ENCODE results near the gene PCIF1. TPM values are rescaled to one million over a fixed set of nuclear protein-coding genes. Genes with fewer than 3 reads are reported as not detected.

PCIF1 gene
- 26.5 to 39.4 TPM (median 34.3 TPM) in 5 replicates for total RNA-seq (2022; extraction: Qiagen RNA extraction)

DNA sequence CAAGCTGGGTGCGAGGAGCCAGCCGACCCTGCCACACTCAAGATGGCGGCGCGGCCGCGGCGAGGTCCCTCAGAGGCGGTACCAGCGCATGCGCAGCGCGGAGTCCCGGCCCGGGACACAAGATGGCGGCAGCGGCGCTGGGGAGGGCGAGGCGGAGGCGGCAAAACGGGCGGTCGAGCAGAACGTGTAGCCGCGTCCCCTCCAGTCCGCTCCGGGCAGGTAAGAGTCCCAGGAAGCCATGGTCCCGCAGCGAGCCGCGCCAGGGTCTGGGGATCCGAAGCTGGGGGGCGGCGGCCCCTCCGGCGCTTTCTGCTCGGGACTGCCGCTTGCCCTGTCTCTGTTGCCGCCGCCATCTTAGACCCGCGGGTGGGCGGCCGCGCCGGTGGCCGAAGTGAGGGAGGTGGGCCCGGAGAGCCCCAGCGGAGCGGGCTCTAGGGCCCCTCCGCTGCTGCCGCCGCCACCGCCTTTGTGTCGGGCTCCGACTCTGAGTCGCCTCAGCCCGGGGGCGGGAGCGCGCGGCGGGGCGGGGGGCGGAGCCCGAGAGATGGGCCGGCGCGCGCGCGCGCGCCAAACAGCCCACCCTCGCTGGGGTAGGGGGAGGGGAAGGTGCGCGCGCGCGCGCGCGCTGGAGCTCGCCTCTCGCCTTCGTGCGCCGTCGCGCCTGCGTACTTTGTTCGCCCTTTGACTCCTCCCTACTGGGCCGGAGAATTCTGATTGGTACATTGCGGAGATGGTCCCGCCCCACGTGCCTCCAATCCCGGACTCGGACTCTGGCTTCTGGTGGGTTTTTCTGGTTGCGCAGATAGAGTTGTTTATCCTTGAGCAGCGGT is at the start of gene PCIF1:
Gene PCIF1, plus strand, starts transcription at position 98 of the 830 bp plus-strand sequence. CDS start 4,317 bp downstream, outside the sequence.

DNA sequence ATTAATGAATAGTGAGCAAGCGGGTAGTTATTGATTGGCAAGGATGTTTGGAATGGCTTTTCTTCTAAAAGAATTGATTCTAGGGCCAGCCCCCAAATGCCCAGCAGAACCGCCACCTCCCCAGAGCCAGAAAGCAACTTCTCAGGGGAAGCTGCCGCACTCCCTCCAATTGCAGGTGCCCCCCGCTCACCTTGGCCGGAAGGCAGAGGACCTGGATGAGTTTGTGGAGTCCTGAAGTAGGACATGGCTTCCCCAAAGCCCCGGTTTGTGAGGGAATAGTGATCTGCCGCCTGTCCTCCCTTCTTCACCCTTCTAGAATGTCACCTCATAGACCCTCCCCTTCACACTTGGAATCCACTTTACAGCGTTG is 47.2 kb upstream of the PCIF1 start, which contains the start of gene SPATA25:
Gene SPATA25, minus strand, starts transcription at position 277 of the 370 bp plus-strand sequence. Its CDS starts 32 bp downstream, at position 245.

GRCh38 chr20:45890985-45891983 is 43.2 kb upstream of the PCIF1 start, which contains the start of the genes CTSA and NEURL2:
TSS of gene CTSA (plus strand) at chr20:45891335. CDS start at chr20:45891569, 234 bp downstream.
TSS of gene NEURL2 (minus strand) at chr20:45891208. CDS start at chr20:45890991, 217 bp downstream.

DNA sequence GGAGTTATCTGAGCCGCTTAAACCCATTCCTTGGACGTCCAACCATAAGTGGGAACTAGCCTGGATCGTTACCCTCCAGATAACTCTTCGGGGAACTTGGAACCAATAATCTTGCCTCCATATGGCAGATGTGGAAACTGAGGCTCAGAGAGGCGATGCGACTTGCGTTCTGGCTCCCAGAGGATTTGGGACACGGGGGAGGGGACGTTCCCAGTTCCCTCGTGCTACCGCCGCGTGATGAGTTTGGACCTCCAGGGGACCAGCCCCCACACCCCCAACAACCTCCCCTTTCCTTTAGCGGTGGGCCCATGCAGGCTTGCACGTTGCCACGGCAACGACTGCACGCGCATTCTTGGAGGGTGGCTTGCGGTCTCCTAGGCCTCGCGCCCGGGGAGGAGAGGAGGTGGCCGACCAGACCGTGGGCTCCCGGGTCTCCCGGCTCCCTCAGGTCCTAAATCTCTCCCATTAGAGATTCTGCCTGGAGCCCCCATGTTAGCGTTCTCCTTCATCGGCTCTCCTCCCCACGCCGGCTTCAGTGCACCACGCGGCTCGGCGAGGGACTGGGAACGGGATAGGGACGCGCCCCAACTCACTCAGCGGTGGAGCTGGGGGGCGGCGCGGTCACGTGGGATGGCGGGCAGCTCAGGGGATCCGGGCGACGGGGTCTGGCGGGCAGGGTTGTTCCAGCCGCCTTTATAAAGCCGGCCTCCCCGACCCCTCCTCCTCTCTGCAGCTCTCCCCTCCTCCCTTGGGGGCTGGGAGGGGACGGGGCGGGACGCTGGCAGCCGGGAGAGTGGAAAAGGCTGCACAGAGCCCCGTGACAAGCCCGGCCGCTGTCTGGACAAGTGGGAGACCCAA is 22.8 kb upstream of the PCIF1 start, which contains the start of gene PLTP:
Gene PLTP, minus strand, starts transcription at position 670 of the 858 bp plus-strand sequence. CDS start 703 bp downstream, outside the sequence.

DNA sequence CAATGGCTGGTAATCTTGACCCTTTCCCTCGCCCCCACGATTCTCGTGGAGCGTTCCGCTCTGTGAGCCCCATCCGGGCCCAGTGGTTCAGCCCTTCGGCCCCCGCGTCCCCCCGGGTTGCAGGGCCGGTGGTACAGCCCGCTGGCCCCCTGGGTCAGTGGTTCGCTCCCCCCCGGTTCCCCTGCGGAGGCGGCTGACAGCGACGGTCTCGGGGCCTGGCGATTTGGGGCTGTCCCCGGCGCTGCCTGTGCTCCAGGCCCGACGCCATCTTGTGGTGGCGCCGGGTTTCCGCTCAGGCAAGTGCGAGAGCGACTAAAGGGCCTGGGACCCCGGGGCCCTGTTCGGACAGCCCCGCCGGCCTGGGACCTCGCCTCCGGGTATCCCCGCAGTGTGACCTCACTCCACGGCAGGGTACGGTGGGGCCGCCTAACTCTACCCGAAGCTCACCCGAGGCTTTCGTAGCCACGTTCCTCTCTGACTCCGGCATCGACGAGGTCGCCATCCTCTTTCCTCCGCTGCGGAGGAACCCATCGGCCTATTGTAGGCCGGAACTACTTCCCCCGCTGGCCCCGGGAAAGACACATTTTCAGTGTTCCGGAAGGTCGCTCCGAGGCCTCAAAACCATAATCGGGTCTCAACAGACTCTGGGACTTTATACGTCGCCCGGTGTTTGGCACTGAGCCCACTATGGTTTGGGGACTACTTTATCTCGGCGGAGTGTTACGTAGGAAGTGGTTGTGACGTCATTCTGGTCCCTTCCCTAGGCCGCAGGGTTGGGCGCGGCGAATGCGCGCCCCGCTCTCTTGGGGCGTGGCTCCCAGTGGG is 37.4 kb downstream of the PCIF1 start, which contains the start of gene ZNF335:
Gene ZNF335, minus strand, starts transcription at position 529 of the 825 bp plus-strand sequence. CDS start 793 bp downstream, outside the sequence.

Other genes starting within 250 kb of the PCIF1 start
- not detected in 5 replicates for gene WFDC13, start 232.6 kb upstream of the PCIF1 start, total RNA-seq (2022; extraction: Qiagen RNA extraction)
- gene WFDC10B, start 229.7 kb upstream of the PCIF1 start, total RNA-seq (2022; extraction: Qiagen RNA extraction), result not detected in 5 replicates
- not detected in 5 replicates for gene SPINT4, start 212.3 kb upstream of the PCIF1 start, total RNA-seq (2022; extraction: Qiagen RNA extraction)
- 0.18 to 0.50 TPM in 2 of 5 replicates, not detected in the others for gene WFDC3, start 142.8 kb upstream of the PCIF1 start, total RNA-seq (2022; extraction: Qiagen RNA extraction)
- 30.7 to 37.1 TPM (median 36.3 TPM) in 5 replicates for gene DNTTIP1, start 142.7 kb upstream of the PCIF1 start, total RNA-seq (2022; extraction: Qiagen RNA extraction)
- 232 to 256 TPM (median 248 TPM) in 5 replicates for gene UBE2C, start 122.0 kb upstream of the PCIF1 start, total RNA-seq (2022; extraction: Qiagen RNA extraction)
- 0.13 to 0.35 TPM (median 0.24 TPM) in 3 of 5 replicates, not detected in the others for gene TNNC2, start 107.4 kb upstream of the PCIF1 start, total RNA-seq (2022; extraction: Qiagen RNA extraction)
- gene SNX21, start 100.9 kb upstream of the PCIF1 start, total RNA-seq (2022; extraction: Qiagen RNA extraction), result 8.6 to 11.7 TPM (median 11.0 TPM) in 5 replicates
- gene ACOT8, start 77.3 kb upstream of the PCIF1 start, total RNA-seq (2022; extraction: Qiagen RNA extraction), result 13.9 to 22.6 TPM (median 20.1 TPM) in 5 replicates
- gene ZSWIM3, start 77.1 kb upstream of the PCIF1 start, total RNA-seq (2022; extraction: Qiagen RNA extraction), result 1.4 to 2.1 TPM (median 1.4 TPM) in 5 replicates
- 5.1 to 6.7 TPM (median 6.0 TPM) in 5 replicates for gene ZSWIM1, start 53.5 kb upstream of the PCIF1 start, total RNA-seq (2022; extraction: Qiagen RNA extraction)
- 0.25 to 0.92 TPM (median 0.39 TPM) in 5 replicates for gene SPATA25, start 47.1 kb upstream of the PCIF1 start, total RNA-seq (2022; extraction: Qiagen RNA extraction)
- 0.82 to 1.8 TPM (median 1.5 TPM) in 5 replicates for gene NEURL2, start 43.5 kb upstream of the PCIF1 start, total RNA-seq (2022; extraction: Qiagen RNA extraction)
- 103 to 131 TPM (median 124 TPM) in 5 replicates for gene CTSA, start 43.3 kb upstream of the PCIF1 start, total RNA-seq (2022; extraction: Qiagen RNA extraction)
- gene PLTP, start 22.5 kb upstream of the PCIF1 start, total RNA-seq (2022; extraction: Qiagen RNA extraction), result 1.3 to 1.9 TPM (median 1.8 TPM) in 5 replicates
- 7.0 to 10.4 TPM (median 9.8 TPM) in 5 replicates for gene ZNF335, start 37.5 kb downstream of the PCIF1 start, total RNA-seq (2022; extraction: Qiagen RNA extraction)
- gene MMP9, start 74.2 kb downstream of the PCIF1 start, total RNA-seq (2022; extraction: Qiagen RNA extraction), result 0.47 to 0.62 TPM (median 0.61 TPM) in 5 replicates
- 11.6 to 17.1 TPM (median 15.1 TPM) in 5 replicates for gene SLC12A5, start 94.5 kb downstream of the PCIF1 start, total RNA-seq (2022; extraction: Qiagen RNA extraction)
- 20.8 to 23.4 TPM (median 21.4 TPM) in 5 replicates for gene NCOA5, start 155.3 kb downstream of the PCIF1 start, total RNA-seq (2022; extraction: Qiagen RNA extraction)
- gene CD40, start 183.6 kb downstream of the PCIF1 start, total RNA-seq (2022; extraction: Qiagen RNA extraction), result 3.4 to 5.3 TPM (median 4.8 TPM) in 5 replicates